ENCODE results near the gene ID1.

ID1 gene

GRCh38 chr20:31605031-31605901, at the start of gene ID1:
Gene ID1, plus strand, starts transcription at chr20:31605289. Its CDS starts 99 bp downstream, at chr20:31605388.
- no peak for TF ChIP-seq CTCF (IDR thresholded peaks at IDR 0.05; ENCODE audit: low read depth, low read length, missing control alignments)
- Histone ChIP-seq H3K36me3 (replicated peaks) (no peaks in the 10 kb centered on the region), H3K27me3 (replicated peaks) (no peaks in the 10 kb centered on the region), H3K27ac (peak within 1 kb of the TSS; percentile 90), H3K4me3 (ENCODE audit: low read depth, low read length) (peak within 1 kb of the TSS; percentile 94)
- in situ Hi-C loops (cut with HindIII; ENCODE audit: low pct_ligation_motif_present, low sequenced_read_pairs) = no loop called here
- DNase-seq = peak; percentile 94

- Histone ChIP-seq H3K36me3 (replicated peaks) (peaks cover 44% of the 10 kb centered on the region), H3K27me3 (replicated peaks) (no peaks in the 10 kb centered on the region), H3K27ac (peak overlapping the region; percentile 85), H3K4me3 (ENCODE audit: low read depth, low read length) (no peak overlapping the region)
- in situ Hi-C loops (cut with HindIII; ENCODE audit: low pct_ligation_motif_present, low sequenced_read_pairs) = no loop called here
- DNase-seq = peak; percentile 32
- no peak for TF ChIP-seq CTCF (IDR thresholded peaks at IDR 0.05; ENCODE audit: low read depth, low read length, missing control alignments)
These were observed 45.4 kb upstream of the ID1 start for GRCh38 chr20:31559704-31560093.

- peak; percentile 97 for TF ChIP-seq CTCF (IDR thresholded peaks at IDR 0.05; ENCODE audit: low read depth, low read length, missing control alignments)
- no peaks in the 10 kb centered on the region for H3K27me3 ChIP-seq (replicated peaks)
- H3K4me3 ChIP-seq (ENCODE audit: low read depth, low read length) = no peak overlapping the region
- peaks cover 39% of the 10 kb centered on the region for H3K36me3 ChIP-seq (replicated peaks)
- H3K27ac ChIP-seq = peak overlapping the region; percentile 85
- in situ Hi-C loops (cut with HindIII; ENCODE audit: low pct_ligation_motif_present, low sequenced_read_pairs) = no loop called here
- DNase-seq = peak; percentile 69
These were observed 44.9 kb upstream of the ID1 start for GRCh38 chr20:31560094-31560745.

- DNase-seq = peak; percentile 95
- H3K4me3 ChIP-seq (ENCODE audit: low read depth, low read length) = no peak overlapping the region
These were observed 44.1 kb upstream of the ID1 start for GRCh38 chr20:31560746-31561598.

More at GRCh38 chr20:31560746-31561598, 44.1 kb upstream of the ID1 start:
- Histone ChIP-seq H3K27me3 (replicated peaks) (no peaks in the 10 kb centered on the region), H3K27ac (peak overlapping the region; percentile 85), H3K36me3 (replicated peaks) (peaks cover 38% of the 10 kb centered on the region)
- in situ Hi-C loops (cut with HindIII; ENCODE audit: low pct_ligation_motif_present, low sequenced_read_pairs) = no loop called here
- TF ChIP-seq CTCF (IDR thresholded peaks at IDR 0.05; ENCODE audit: low read depth, low read length, missing control alignments) = no peak

Measured in brain microvascular endothelial cell (primary cell).